GM10847 (cell line): ENCODE data around the gene CACNG8.

ENCODE experiments used
- POLR2A ChIP-seq: IDR thresholded peaks from 2 replicates; pipeline ENCODE4 v1.6.1; 2011; ENCODE audit not compliant: insufficient read length; ENCODE audit errors: extremely low read depth

CACNG8 gene

DNA sequence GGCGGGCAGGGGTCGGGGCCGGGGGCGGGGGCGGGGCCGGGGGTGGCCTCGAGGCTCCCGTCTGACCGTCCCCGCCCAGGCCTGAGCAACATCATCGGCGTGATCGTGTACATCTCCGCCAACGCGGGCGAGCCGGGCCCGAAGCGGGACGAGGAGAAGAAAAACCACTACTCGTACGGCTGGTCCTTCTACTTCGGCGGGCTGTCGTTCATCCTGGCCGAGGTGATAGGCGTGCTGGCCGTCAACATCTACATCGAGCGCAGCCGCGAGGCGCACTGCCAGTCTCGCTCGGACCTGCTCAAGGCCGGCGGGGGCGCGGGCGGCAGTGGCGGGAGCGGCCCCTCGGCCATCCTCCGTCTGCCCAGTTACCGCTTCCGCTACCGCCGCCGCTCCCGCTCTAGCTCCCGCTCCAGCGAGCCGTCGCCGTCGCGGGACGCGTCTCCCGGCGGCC lies 19.3 kb downstream of the CACNG8 start:
- TF ChIP-seq POLR2A: no peak

DNA sequence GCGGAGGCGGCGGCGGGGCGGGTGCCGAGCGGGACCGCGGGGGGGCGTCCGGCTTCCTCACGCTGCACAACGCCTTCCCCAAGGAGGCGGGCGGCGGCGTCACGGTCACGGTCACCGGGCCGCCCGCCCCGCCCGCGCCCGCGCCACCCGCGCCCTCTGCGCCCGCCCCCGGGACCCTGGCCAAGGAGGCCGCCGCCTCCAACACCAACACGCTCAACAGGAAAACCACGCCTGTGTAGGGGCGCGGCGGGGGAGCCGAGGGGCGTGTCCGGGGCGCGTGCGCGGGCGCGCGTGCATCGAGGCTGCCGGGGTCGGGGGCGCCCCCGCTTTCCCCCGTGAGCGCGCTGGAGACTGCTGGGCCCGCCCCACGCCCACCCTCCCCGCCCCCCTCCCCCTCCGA lies 19.9 kb downstream of the CACNG8 start:
- TF ChIP-seq POLR2A: no peak

DNA sequence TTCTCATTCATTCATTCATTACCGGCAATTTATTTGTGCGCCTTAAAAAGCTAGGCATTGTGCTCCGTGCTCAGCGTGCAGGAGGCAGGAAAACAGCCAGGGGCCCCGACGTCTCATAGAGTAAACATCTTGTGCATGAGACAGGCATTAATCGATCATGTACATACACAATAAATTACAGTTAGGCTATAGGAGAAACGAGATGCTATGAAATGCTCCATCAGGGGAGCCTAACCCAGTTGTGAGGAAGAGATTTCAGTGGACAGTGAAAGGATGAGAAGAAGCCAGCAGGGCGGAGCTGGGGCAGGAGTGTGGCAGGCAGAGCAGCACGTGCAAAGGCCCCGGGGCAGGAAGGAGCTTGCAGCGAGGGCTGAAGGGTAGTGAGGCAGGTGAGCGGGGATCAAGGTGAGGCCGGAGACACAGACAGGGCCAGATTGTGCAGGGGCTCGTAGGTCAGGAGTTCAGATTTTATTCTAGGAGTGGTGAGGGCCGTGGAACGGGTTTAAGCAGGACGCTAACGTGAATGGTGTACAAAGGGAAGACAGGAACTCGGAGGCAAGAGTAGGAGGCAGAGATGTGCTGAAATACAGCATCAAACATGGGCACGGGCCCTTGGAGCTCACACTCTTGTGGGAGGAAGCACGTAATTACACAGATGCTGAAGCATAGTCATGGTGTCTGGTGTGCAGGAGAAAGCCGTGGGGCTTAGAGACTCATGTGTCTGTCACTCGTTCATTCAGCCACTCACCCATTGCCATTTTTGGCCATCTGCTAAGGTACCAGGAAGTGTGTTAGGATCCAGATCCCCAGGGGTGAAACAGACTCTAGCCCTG lies 20.9 kb downstream of the CACNG8 start:
- TF ChIP-seq POLR2A: no peak

DNA sequence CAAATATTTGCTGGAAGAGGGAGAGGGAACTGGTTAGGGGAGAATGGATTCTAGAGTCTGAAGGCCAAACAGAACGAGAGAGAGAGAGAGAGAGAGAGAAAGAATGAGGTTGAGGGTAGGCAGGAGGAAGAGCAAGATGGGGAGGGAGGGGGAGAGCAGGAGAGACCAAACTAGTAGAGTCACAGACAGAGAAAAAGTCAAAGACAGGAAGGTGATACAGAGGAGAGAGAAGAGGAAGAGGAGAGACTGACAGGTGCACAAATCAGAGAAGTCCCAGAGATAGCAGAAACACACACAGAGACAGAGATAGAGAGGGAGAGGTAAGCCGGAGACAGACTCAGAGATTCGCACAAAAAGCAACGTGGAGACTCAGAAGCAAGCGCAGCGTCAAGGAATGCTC lies 23.1 kb downstream of the CACNG8 start:
- TF ChIP-seq POLR2A: no peak

DNA sequence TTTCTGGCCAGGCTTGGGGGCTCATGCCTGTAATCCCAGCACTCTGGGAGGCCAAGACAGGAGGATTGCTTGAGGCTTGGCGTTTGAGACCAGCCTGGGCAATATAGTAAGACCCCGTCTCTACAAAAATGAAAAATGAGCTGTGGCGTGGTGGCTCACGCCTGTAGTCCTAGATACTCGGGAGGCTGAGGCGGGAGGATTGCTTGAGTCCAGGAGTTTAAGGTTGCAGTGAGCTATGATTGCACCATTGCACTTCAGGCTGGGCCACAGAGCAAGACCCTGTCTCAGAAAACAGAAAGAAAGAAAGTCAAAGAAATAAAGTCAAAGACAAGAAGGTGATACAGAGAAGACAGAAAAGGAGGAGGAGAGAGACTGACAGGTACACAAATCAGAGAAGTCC lies 26.2 kb downstream of the CACNG8 start:
- no peak for TF ChIP-seq POLR2A

DNA sequence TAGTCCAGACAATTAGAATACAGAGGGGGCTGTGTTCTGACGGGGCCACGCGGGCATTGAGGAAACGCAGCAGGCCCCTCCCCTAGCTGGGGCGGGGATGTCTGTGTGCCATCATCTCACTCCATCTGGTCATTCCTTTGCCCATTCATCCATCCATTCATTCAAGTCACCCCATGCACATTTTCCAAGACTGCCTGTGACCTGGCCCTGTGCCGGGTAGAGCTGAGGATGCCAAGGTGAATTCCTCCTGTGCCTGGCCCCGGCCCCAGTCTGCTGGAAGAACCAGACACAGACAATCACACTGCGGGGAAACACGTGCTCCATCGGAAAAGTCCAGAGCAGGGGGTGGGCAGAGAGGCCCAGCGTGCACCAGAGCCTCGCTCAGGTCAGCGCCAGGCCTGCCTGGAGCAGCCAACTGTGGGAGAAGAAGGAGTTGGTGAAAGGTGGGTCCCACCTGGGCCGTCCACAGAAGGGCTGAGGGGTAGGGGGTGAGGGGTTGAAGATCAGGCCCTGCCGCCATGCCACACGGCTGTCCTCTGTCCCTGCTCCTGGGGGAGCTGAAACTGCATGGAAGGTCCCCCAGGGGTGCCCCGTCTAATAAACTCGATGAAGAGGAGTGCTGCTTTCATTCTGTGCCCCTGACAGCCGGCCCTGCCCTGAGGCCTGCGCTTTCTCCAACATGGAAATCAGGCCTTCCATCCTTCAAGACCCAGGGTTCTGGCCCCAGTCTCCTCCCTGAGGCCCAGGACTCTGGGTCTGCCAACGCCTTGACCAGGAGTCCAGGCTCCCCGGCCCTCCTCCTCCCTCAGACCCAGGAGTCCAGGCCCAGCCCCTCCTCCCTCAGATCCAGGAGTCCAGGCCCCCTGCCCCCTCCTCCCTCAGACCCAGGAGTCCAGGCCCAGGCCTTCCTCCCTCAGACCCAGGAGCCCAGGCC lies 27.1 kb downstream of the CACNG8 start:
- TF ChIP-seq POLR2A: no peak

DNA sequence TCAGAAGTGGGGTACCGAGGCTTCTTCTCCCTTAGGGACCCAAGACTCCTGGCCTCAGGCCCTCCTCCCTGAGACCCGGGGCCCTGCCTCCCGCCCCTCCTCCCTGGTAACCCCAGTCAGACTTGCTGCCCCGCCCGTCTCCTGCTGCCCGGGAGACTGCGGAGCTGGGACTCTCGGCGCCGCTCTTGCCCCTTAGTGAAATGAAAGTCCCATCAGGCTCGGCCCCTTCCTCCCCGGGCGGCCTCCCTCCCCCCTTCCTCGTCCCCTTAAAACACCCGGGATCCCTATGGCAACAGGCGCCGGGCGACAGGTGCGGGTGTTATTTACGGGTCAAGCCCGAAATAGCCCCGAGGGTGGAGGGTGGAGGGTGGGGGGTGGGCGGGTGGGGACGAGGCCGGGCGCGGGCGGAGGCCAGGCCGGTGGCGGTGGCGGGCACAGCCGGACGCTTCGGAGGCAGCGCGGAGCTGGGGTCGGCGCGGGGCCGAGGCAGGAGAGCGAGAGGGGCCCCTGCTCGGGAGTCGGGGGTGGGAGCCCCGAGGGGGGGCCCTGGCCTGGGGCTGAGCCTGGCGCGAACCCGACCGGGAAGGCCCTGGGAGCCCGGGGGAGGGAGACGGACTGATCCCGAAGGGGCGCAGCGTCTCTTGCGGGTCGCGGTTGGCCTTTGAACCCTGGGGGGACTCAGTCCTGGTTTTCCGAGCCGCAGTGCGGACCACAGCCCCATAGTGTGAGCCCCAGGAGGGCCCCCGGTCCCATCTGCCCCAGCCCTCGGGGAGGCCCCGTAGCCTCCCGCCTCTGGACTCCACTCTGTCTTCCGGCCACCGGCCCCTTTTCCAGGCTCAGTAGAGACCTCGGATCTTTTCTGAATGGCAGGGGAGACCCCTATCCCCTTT lies 28.7 kb downstream of the CACNG8 start, which contains the start of gene CACNG6:
Gene CACNG6, plus strand, starts transcription at position 414 of the 890 bp plus-strand sequence. CDS start 1,241 bp downstream, outside the sequence.
- no peak for TF ChIP-seq POLR2A

DNA sequence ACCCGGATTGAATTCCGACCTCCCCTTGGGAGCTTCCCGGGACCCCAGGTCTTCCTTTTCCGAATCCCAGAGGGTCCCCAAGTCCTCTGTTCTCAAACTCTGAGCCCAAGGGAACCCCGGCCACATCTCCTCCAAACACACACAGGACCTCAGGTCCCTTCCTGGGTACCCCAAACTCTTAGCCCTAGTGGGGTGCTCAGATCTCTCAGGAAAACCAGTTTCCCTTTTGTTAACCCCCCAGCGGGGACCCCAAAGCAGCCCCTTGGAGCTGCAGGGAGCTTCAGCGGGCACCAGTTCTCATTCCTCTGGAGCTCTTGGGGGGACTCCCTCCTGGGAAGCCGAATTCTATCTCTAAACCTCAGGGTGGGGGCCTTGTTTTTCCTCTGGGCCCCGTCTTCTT lies 29.5 kb downstream of the CACNG8 start:
- TF ChIP-seq POLR2A: no peak

DNA sequence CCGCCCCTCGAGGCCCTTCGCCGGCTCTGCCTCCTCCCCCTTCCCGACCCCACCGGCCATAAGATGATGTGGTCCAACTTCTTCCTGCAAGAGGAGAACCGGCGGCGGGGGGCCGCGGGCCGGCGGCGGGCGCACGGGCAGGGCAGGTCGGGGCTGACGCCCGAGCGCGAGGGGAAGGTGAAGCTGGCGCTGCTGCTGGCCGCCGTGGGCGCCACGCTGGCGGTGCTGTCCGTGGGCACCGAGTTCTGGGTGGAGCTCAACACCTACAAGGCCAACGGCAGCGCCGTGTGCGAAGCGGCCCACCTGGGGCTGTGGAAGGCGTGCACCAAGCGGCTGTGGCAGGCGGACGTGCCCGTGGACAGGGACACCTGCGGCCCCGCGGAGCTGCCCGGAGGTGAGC lies 30.1 kb downstream of the CACNG8 start:
- no peak for TF ChIP-seq POLR2A

DNA sequence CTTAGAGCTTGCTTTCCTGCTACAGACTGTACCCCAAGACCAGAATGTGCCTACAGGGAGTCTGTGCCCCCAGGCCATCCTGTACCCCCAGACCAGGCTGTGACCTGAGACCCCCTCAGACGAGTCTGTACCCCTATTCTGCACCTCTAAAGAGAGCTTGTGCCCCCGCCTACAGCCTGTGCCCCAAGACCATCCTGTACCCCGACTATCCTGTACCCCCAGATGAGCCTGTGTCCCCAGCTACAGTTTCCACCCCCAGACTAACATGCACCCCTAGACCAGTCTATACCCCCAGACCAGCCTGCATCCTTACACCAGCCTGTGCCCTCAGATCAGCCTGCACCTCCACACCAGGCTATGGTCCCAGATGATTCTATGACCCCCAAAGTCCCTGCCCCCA lies 30.7 kb downstream of the CACNG8 start:
- no peak for TF ChIP-seq POLR2A

DNA sequence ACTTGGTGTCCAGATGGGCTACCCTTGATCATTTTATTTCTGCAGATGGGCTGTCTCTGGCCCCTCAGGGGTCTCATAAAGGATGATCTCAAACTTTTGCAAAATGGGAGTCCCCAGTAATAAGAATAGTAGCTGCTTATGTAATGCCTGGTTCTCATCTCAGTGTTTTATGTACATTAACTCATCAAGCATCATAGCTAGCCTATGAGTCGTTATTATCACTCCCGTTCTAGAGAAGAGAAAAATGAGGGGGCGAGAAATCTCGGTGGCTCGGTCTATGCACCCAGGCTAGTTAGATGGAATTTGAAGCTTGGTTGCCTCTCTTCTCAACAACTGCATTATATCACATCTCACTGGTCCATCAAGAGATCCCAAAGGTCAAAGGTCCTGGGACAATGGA lies 32.1 kb downstream of the CACNG8 start:
- TF ChIP-seq POLR2A: no peak

DNA sequence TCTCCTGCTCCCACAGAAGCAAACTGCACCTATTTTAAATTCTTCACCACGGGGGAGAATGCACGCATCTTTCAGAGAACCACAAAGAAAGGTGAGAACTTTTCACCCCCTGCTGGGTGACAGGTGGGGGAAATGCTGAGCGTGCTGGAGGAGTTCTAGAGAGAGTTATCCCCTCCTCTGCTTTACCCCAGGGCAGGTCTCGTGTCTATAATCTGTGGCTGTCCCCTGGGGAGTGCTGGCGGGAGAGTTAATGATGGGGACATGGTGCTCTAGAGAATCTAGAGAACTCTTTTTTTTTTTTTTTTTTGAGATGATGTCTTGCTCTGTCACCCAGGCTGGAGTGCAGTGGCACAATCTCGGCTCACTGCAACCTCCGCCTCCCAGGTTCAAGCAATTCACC lies 35.5 kb downstream of the CACNG8 start:
- no peak for TF ChIP-seq POLR2A

DNA sequence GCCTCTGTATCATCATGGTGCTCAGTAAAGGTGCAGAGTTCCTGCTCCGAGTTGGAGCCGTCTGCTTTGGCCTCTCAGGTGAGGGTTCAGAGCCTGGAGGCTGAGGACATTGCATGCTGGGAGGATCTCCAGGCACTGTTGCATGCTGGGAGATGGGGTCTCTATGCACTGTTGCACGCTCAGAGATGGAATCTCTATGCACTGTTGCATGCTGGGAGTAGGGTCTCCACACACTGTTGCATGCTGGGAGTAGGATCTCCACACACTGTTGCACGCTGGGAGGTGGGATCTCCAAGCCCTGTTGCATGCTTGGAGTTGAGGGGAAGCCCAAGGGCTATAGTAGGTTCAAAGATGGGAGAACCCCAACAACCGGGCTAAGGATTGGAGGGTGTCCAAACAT lies 37.0 kb downstream of the CACNG8 start:
- TF ChIP-seq POLR2A: no peak

DNA sequence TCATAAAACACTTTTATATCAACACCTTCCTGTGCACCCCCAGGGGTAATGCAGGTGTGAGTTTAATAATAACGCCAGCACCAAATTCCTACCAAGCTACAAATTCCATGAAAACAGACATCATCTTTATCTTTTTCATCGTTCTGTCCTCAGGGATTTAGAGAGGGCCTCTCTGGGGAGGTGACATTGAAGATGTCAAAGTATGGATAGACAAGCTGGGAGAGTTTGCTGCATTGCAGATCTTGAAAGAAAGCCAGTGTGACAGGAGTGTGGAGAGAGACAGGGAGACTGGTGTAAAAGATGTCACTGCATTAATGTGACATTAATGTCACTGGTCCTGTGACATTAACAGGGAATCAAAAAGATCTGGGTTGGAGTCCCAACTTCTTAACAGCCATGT lies 38.8 kb downstream of the CACNG8 start:
- TF ChIP-seq POLR2A: no peak

DNA sequence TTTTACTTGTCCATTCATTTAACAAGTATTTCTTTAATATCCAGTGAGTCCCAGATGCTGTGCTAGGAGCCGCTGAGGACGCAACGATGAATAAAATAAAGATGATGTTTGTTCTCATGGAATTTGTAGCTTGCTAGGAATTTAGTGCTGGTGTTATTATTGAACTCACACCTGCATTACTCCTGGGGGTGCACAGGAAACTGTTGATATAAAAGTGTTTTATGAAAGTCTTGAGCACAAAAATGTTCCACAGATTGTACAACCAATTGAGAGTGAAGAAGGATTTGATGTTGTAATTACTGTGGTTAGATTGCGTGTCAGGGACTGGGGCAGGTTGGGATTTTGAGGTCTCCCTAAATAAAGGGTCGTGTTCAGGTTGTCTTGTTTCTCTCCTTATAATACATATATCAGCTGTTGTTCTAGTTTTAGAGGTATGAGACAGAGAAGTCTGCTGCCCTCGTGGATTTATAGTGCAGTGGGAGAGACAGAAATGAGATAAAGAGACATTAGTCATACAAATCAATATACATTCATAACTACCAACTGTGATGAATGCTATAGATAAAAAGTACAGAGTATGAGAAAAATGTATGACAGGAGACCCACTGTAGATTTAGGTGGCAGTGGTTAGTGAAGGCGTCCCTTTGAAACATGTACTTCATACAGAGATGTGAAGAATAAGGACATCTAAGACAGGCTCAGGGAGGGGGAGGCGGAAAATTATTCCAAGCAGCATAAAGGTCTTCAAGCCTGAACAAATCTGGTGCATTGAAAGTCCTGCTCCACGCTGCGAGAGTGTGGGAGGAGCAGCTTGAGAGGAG lies 40.0 kb downstream of the CACNG8 start:
- no peak for TF ChIP-seq POLR2A

DNA sequence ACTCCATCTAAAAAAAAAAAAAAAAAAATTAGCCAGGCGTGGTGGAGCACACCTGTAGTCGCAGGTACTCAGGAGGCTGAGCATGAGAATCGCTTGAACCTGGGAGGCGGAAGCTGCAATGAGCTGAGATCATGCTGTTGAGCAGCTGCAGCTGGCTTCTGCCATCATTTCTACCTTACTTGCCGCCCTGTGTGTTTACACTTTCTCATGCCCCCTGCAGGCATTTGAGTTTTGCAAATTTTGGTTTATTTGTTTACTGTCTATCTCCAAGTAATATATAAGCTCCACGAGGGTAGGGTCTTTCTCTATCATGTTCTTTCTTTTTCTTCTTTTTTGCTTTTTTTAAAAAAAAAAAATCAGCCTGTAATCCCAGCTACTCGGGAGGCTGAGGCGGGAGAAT lies 46.7 kb downstream of the CACNG8 start:
- no peak for TF ChIP-seq POLR2A
